Skeletal muscle satellite cell (primary cell): Measurements from ENCODE around the gene MAS1.

Source experiments
- H3K27me3 ChIP-seq: 2 replicates; pipeline ENCODE4 v1.7.0; 2013; ENCODE audit warnings: low read length; ENCODE audit not compliant: control insufficient read depth, insufficient read depth
- H3K36me3 ChIP-seq: 2 replicates; pipeline ENCODE4 v1.7.0; 2013; ENCODE audit warnings: mild to moderate bottlenecking, control low read depth, low read length; ENCODE audit not compliant: insufficient read depth
- H3K4me1 ChIP-seq: 2 replicates; pipeline ENCODE4 v1.7.0; 2013; ENCODE audit warnings: low read length; ENCODE audit not compliant: control insufficient read depth, insufficient read depth
- H3K4me2 ChIP-seq: 2 replicates; pipeline ENCODE4 v1.7.0; 2013; ENCODE audit warnings: mild to moderate bottlenecking, low read length
- H3K4me3 ChIP-seq: 2 replicates; pipeline ENCODE4 v1.7.0; 2013; ENCODE audit warnings: low read length
- H3K9ac ChIP-seq: 2 replicates; pipeline ENCODE4 v1.7.0; 2013; ENCODE audit warnings: mild to moderate bottlenecking, low read depth, low read length, moderate library complexity
- H3K9me3 ChIP-seq: replicated peaks from 2 replicates; pipeline ENCODE4 v1.7.0; 2013; ENCODE audit warnings: mild to moderate bottlenecking, control low read depth, low read length

The MAS1 gene

DNA sequence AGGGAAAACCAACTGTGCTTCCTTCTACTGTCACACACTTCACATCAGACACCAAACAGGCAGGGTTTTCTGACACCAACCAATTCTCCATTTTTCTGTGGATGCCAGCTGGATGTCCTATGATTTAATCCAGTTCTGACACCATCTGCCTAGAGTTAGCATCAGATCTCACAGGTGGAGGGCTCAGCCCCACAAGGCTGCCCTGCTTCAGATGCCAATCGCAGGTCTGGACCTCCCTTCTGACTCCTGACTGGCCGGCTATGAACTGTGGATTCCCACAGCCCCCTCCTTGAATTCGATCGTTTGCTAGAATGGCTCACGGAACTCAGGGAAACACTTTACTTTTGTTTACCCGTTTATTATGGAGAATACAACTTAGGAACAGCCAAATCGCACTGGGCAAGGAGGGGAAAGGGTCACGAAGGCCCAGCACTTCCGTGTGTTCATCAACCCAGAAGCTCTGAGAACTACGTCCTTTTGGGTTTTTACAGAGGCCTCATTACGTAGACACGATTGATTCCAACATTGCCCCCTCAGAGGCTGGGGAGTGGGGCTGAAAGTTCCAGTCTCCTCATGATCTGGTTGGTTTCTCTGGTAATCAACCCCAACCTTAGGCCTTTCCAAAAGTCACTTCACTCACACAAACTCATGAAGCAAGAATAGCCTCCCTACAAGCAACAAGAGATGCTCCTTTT is 25.4 kb upstream of the MAS1 start:
- no peaks in the 10 kb centered on the region for H3K27me3 ChIP-seq
- no peak overlapping the region for H3K4me2 ChIP-seq
- no peak overlapping the region for H3K9ac ChIP-seq
- no peak overlapping the region for H3K4me3 ChIP-seq
- H3K4me1 ChIP-seq, result no peaks in the 10 kb centered on the region
- H3K9me3 ChIP-seq, result no peaks in the 10 kb centered on the region
- no peaks in the 10 kb centered on the region for H3K36me3 ChIP-seq

DNA sequence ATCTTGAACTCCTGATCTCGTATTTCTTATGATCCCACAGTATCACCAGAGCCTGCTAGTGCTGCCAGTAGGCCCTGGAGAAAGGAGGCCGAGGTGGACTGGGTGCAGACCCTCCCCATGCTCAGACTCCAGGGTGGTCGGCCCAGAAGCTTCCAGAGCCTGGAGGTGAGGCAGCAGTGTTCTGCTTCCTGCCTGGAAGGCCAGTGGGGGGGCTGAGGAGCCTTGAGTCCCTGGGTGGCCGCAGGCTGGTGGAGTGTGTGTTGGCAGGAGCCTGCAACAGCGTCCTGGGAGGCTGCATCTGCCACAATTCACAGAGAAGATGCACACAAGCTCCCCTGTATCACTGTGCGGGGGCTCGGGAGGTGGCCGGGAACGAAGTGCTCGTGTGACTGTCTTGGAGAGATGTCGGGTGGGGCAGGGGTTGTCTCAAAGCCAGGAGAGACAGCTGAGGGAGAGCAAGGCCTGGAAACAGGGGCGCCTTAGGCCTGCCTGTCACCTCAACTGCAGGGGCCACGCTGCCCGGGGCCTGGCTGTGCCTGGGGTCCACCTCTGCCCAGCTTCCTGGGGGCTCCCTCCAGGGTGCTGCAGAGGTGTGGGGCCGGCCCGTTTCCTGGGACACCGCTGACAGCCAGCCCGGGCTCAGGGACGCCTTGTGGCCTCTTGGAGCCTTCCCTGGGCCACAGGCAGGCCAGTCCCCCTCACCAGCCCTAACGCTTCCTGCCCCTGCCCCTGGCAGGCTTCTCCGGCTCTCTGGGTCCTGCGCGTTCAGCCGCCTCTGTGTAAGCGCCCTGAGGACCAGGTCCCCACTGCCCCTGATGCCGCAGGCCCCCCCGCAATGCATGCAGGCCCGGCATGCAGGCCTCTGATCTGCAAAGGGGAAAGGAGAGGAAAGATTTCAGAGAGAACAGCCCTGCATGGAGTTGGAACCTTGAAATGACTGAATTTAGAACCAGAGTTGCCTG is 24.2 kb upstream of the MAS1 start:
- Histone ChIP-seq H3K27me3 (no peaks in the 10 kb centered on the region), H3K9ac (no peak overlapping the region), H3K4me2 (no peak overlapping the region)

DNA sequence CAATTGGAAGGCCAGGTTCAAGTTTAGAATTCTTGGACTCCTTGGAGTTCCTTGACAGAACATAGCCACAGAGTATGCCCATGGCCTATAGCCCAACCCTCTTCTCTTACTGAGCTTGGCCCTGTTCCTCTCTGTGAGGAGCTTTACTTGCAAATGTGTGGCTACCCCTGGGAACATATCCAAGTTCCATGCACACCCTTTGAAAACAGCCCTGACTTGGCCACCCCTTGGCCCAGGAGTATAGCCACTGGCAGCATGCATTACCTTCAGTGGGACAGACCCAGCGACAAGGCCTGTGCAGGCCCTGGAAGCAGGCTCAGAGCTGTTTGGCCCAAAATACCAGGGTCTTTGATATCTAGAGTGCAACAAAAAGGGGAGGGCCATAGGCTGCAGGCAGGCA is 19.5 kb upstream of the MAS1 start:
- H3K36me3 ChIP-seq, result no peaks in the 10 kb centered on the region
- no peaks in the 10 kb centered on the region for H3K9me3 ChIP-seq
- no peaks in the 10 kb centered on the region for H3K27me3 ChIP-seq
- peaks cover 5% of the 10 kb centered on the region for H3K4me1 ChIP-seq
- H3K9ac ChIP-seq, result no peak overlapping the region
- no peak overlapping the region for H3K4me2 ChIP-seq
- no peak overlapping the region for H3K4me3 ChIP-seq

More for the DNA sequence above, 24.2 kb upstream of the MAS1 start:
- Histone ChIP-seq H3K9me3 (no peaks in the 10 kb centered on the region), H3K4me1 (no peaks in the 10 kb centered on the region), H3K4me3 (no peak overlapping the region), H3K36me3 (no peaks in the 10 kb centered on the region)

DNA sequence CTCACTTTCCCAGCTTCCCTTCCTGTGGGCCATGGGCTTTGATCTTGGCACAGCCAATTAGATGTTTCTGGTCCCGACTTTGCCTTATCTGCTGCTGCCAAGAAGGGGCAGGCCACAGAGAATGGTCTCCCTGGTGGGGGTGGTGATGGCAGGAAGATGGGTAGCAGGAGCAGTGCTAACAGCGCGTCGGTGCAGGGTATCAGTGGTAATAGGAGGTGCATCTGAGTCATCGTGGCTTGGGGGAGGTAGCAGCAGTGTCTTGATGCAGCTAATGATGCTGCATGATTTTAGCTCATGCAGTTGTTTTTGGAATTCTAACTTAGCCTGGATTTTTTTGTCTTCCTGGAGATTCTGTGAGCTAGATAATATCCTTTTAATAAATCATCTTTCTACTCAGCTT is 18.9 kb upstream of the MAS1 start:
- H3K9ac ChIP-seq, result no peak overlapping the region
- H3K9me3 ChIP-seq, result no peaks in the 10 kb centered on the region
- no peak overlapping the region for H3K4me3 ChIP-seq
- no peaks in the 10 kb centered on the region for H3K36me3 ChIP-seq
- no peaks in the 10 kb centered on the region for H3K27me3 ChIP-seq
- H3K4me1 ChIP-seq, result peaks cover 5% of the 10 kb centered on the region
- no peak overlapping the region for H3K4me2 ChIP-seq

DNA sequence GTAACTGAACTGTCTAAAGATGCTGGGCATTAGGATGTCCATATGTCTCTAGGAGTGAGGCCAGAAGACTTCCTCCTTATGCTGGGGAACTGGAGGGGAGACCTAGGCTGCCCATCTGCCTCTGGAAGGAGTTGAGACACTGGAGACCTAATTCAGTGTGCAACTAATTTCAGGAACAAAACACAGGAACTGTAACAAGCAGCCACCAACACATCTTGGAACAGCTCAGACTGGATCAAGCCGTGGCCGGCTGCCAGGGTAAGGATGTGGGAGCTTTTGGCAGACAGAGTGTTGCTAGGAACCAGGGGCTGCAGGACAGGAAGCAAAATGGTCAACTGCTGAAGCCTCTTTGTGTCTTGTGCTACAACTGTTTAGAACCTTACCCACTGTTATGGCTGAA is 16.4 kb upstream of the MAS1 start:
- H3K27me3 ChIP-seq, result no peaks in the 10 kb centered on the region
- no peak overlapping the region for H3K9ac ChIP-seq
- no peak overlapping the region for H3K4me2 ChIP-seq
- no peaks in the 10 kb centered on the region for H3K9me3 ChIP-seq
- peaks cover 5% of the 10 kb centered on the region for H3K4me1 ChIP-seq
- H3K36me3 ChIP-seq, result no peaks in the 10 kb centered on the region
- no peak overlapping the region for H3K4me3 ChIP-seq

DNA sequence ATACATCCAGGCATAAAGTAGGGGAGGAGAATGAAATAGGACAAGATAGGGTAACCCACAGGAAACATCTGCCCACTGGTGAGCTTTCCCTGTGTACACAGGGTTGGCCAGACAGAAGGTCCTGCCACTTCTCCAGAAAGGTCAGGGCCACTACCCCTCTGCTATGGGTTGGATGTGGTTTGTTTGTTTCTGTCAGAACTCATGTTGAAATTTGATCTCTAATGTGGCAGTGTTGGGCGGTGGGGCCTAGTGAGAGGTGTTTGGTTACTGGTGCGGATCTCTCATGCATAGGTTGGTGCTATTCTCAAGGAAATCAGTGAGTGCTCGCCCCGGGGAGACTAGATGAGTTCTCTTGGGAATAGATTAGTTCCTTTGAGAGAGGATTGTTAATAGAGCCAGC is 15.6 kb upstream of the MAS1 start:
- Histone ChIP-seq H3K9me3 (no peaks in the 10 kb centered on the region), H3K4me2 (no peak overlapping the region), H3K4me1 (peaks cover 5% of the 10 kb centered on the region), H3K9ac (no peak overlapping the region), H3K27me3 (no peaks in the 10 kb centered on the region), H3K36me3 (no peaks in the 10 kb centered on the region), H3K4me3 (no peak overlapping the region)

DNA sequence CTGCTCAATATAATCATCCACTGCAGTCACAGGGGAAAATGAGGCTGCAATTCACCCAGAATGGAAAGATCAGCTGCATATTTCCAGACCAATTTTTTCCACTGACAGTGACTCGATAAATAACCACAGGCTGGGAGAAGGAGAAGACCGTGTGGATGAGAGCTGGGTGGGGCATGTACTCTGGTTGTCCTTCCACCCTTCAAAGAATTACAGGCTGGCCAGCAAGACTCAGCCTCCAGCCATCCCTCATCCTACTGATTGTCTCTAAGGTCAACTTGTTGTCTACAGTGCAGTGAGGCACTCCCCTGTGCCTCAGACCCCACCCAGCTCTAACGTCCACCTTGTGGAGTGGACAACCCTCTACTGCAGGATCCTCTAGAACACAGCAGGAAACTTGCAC is 14.5 kb upstream of the MAS1 start:
- Histone ChIP-seq H3K9ac (no peak overlapping the region), H3K27me3 (no peaks in the 10 kb centered on the region), H3K4me3 (no peak overlapping the region), H3K4me1 (peaks cover 5% of the 10 kb centered on the region), H3K4me2 (no peak overlapping the region), H3K36me3 (no peaks in the 10 kb centered on the region), H3K9me3 (no peaks in the 10 kb centered on the region)

DNA sequence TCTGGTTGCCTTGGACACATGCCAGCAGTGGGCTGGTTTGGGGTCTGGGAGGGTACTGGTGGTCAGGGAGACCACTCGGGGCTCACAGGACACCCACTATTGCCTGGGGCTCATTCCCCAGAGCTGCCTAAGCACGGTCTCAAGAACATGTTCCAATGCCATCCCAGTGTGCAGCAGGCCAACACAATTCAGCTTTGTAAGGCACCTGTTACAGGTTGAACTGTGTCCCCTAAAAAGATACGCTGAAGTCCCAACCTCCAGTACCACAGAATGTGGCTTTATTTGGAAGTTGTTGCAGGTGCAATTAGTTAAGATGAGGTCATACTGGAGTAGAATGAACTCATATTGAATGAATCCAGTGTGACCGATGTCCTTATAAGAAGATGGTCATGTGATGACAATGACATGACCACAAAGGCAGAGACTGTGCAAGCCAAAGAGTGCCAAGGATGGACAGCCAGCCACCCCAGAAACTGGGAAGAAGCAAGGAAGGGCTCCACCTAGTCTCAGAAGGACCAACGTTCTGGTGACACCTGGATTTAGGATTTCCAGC is 13.5 kb upstream of the MAS1 start:
- no peak overlapping the region for H3K4me3 ChIP-seq
- H3K4me1 ChIP-seq, result peaks cover 8% of the 10 kb centered on the region
- no peaks in the 10 kb centered on the region for H3K36me3 ChIP-seq
- H3K9ac ChIP-seq, result no peak overlapping the region
- H3K27me3 ChIP-seq, result no peaks in the 10 kb centered on the region
- H3K9me3 ChIP-seq, result no peaks in the 10 kb centered on the region
- no peak overlapping the region for H3K4me2 ChIP-seq

DNA sequence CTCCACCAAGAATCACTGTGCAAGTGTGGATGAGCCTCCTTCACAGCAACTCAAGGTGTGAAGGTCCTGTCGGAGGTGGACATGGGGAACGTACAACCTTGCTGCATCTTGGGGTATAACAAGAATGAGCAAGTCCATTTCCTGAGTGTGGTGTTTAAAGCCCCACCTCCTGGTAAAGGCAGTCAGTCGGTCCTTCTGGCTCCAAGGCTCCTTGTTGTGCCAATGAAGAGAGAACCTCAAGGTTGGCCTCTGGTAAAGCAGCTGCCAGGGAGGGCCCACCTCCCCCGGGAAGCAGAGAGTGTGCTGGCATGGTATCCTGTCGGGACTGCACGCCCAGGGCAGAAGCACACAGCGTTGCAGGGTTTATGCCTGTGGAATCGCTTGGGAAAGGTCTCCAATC is 12.4 kb upstream of the MAS1 start:
- Histone ChIP-seq H3K4me1 (peaks cover 8% of the 10 kb centered on the region), H3K4me3 (no peak overlapping the region), H3K27me3 (no peaks in the 10 kb centered on the region), H3K9me3 (no peaks in the 10 kb centered on the region), H3K36me3 (no peaks in the 10 kb centered on the region), H3K4me2 (no peak overlapping the region), H3K9ac (no peak overlapping the region)

DNA sequence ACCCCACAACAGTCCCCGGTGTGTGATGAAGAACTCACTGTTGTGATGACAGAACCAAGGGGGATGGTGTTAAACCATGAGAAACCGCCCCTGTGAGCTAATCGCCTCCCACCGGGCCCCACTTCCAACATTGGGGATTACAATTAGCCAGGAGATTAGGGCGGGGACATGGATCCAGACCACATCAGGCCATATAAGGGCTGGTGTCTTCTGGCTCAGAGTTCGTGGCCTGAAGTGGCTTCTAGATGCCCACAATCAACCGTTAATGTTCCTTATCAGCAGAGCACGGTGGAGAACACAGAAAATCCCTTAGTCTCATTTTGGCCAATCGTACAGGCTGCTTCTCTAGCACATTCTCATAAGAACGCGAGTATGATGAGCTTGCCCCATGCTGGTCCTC is 10.9 kb upstream of the MAS1 start:
- H3K9me3 ChIP-seq, result no peaks in the 10 kb centered on the region
- no peak overlapping the region for H3K9ac ChIP-seq
- H3K36me3 ChIP-seq, result no peaks in the 10 kb centered on the region
- H3K27me3 ChIP-seq, result no peaks in the 10 kb centered on the region
- peaks cover 4% of the 10 kb centered on the region for H3K4me1 ChIP-seq
- no peak overlapping the region for H3K4me3 ChIP-seq
- no peak overlapping the region for H3K4me2 ChIP-seq

DNA sequence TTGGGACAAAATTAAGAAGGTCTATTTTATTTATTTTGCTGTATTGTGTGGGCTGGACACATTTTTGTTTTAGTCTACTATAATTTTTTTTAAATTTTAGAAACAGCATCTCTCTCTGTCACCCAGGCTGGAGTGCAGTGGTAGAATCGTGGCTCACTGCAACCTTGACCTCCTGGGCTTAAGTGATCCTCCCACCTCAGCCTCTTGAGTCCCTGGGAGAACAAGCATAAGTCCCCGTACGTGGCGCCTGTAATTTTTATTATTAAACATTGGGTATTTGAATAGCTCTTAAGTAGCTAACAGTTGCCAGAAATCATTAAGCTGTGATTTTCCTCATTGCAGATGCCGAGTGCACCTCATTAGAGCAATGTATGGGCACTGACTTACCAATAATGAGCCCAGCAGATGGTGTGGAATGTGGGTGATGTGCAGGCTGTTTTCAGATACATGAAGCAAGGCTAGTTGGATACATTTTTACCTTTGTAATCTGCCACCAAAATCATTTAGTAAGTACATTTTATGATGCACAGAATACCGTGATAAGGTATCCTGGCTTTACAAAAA is 10.3 kb upstream of the MAS1 start:
- H3K4me1 ChIP-seq, result peaks cover 4% of the 10 kb centered on the region
- H3K9ac ChIP-seq, result no peak overlapping the region
- no peak overlapping the region for H3K4me2 ChIP-seq
- H3K4me3 ChIP-seq, result no peak overlapping the region
- H3K36me3 ChIP-seq, result no peaks in the 10 kb centered on the region
- no peaks in the 10 kb centered on the region for H3K27me3 ChIP-seq
- H3K9me3 ChIP-seq, result no peaks in the 10 kb centered on the region
